ENCODE data around the gene MBP. TPM values are rescaled to one million over a fixed set of nuclear protein-coding genes. Genes with fewer than 3 reads are reported as not detected.

The MBP gene
- total RNA-seq, 2 experiments from 2014 or later, result 47.0 to 65.7 TPM

- Mint-ChIP-seq H3K27me3 (no peaks in the 10 kb centered on the region), H3K27ac (no peak overlapping the region), H3K4me3 (no peak overlapping the region), H3K4me1 (peaks cover 19% of the 10 kb centered on the region), H3K9me3 (ENCODE audit: low read depth) (no peaks in the 10 kb centered on the region), H3K36me3 (ENCODE audit: low read depth) (peaks cover 13% of the 10 kb centered on the region)
- ChIA-PET CTCF (interaction anchor here (0.7 kb wide), 1 partner anchor 204 kb away, joined by 4 read pairs; no protein-coding TSS in a partner anchor), POLR2A (no interaction called here)
- ATAC-seq (no peak), DNase-seq (no peak)
- intact Hi-C loops (cut with DNase I, micrococcal nuclease), result no loop called here
These were observed 125.3 kb downstream of the MBP start for GRCh38 chr18:77007251-77007650.

- peaks cover 18% of the 10 kb centered on the region for H3K4me1 Mint-ChIP-seq
These were observed 126.0 kb downstream of the MBP start for GRCh38 chr18:77006305-77007175.

GRCh38 chr18:77005651-77006195 is 126.9 kb downstream of the MBP start:
- H3K27me3 Mint-ChIP-seq, result no peaks in the 10 kb centered on the region
- ChIA-PET CTCF (interaction anchor here (0.6 to 3.1 kb wide), 7 partner anchors 22 to 233 kb away, joined by 3 to 13 read pairs (median 3); no protein-coding TSS in a partner anchor), POLR2A (no interaction called here)
- no peak for DNase-seq
- no peaks in the 10 kb centered on the region for H3K9me3 Mint-ChIP-seq (ENCODE audit: low read depth)
- H3K36me3 Mint-ChIP-seq (ENCODE audit: low read depth), result peaks cover 7% of the 10 kb centered on the region
- intact Hi-C loops (cut with DNase I, micrococcal nuclease), result no loop called here
- no peak overlapping the region for H3K27ac Mint-ChIP-seq
- no peak overlapping the region for H3K4me3 Mint-ChIP-seq
- ATAC-seq, result no peak
- peaks cover 20% of the 10 kb centered on the region for H3K4me1 Mint-ChIP-seq

More at GRCh38 chr18:77006305-77007175, 126.0 kb downstream of the MBP start:
- DNase-seq, result no peak
- ChIA-PET CTCF (interaction anchor here (0.7 to 2.8 kb wide), 3 partner anchors 23 to 205 kb away, joined by 3 to 13 read pairs (median 4); no protein-coding TSS in a partner anchor), POLR2A (no interaction called here)
- no peaks in the 10 kb centered on the region for H3K9me3 Mint-ChIP-seq (ENCODE audit: low read depth)
- intact Hi-C loops (cut with DNase I, micrococcal nuclease), result no loop called here
- no peak for ATAC-seq
- no peaks in the 10 kb centered on the region for H3K27me3 Mint-ChIP-seq
- H3K4me3 Mint-ChIP-seq, result no peak overlapping the region
- no peak overlapping the region for H3K27ac Mint-ChIP-seq
- peaks cover 8% of the 10 kb centered on the region for H3K36me3 Mint-ChIP-seq (ENCODE audit: low read depth)

- Mint-ChIP-seq H3K4me1 (peaks cover 26% of the 10 kb centered on the region), H3K4me3 (peak overlapping the region; percentile 44), H3K36me3 (ENCODE audit: low read depth) (peaks cover 2% of the 10 kb centered on the region), H3K27me3 (no peaks in the 10 kb centered on the region), H3K27ac (peak overlapping the region; percentile 15), H3K9me3 (ENCODE audit: low read depth) (no peaks in the 10 kb centered on the region)
- CTCF ChIA-PET, result interaction anchor here (0.6 to 3.1 kb wide), 11 partner anchors 9 to 419 kb away, joined by 3 to 13 read pairs (median 5); no protein-coding TSS in a partner anchor
- POLR2A ChIA-PET, result no interaction called here
- DNase-seq, result peak; percentile 41
- intact Hi-C loops (cut with DNase I, micrococcal nuclease), result loop anchor here in 1 of 2 experiments (5.0 kb wide), 1 partner anchor 143 kb away; no protein-coding TSS in a partner anchor
- ATAC-seq, result peak; percentile 40
These were observed 127.8 kb downstream of the MBP start for GRCh38 chr18:77004555-77005380.

- ATAC-seq, result no peak
- Mint-ChIP-seq H3K27ac (peak overlapping the region; percentile 47), H3K36me3 (ENCODE audit: low read depth) (peaks cover 2% of the 10 kb centered on the region), H3K4me1 (peaks cover 26% of the 10 kb centered on the region), H3K4me3 (no peak overlapping the region), H3K9me3 (ENCODE audit: low read depth) (no peaks in the 10 kb centered on the region), H3K27me3 (no peaks in the 10 kb centered on the region)
- intact Hi-C loops (cut with DNase I, micrococcal nuclease), result loop anchor here in 1 of 2 experiments (5.0 kb wide), 1 partner anchor 144 kb away; no protein-coding TSS in a partner anchor
- no peak for DNase-seq
- CTCF ChIA-PET, result interaction anchor here (1.1 to 3.1 kb wide), 4 partner anchors 19 to 208 kb away, joined by 3 to 12 read pairs (median 8); no protein-coding TSS in a partner anchor
- POLR2A ChIA-PET, result no interaction called here
These were observed 129.3 kb downstream of the MBP start for GRCh38 chr18:77003316-77003715.

- H3K9me3 Mint-ChIP-seq (ENCODE audit: low read depth), result no peaks in the 10 kb centered on the region
- no peak for ATAC-seq
- H3K36me3 Mint-ChIP-seq (ENCODE audit: low read depth), result peaks cover 2% of the 10 kb centered on the region
- intact Hi-C loops (cut with DNase I, micrococcal nuclease), result loop anchor here in 1 of 2 experiments (5.0 kb wide), 1 partner anchor 145 kb away; no protein-coding TSS in a partner anchor
- H3K4me3 Mint-ChIP-seq, result no peak overlapping the region
- DNase-seq, result no peak
- H3K27me3 Mint-ChIP-seq, result no peaks in the 10 kb centered on the region
- peaks cover 26% of the 10 kb centered on the region for H3K4me1 Mint-ChIP-seq
- CTCF ChIA-PET, result interaction anchor here (1.1 to 3.1 kb wide), 2 partner anchors 18 to 209 kb away, joined by 3 to 12 read pairs; no protein-coding TSS in a partner anchor
- H3K27ac Mint-ChIP-seq, result no peak overlapping the region
- POLR2A ChIA-PET, result no interaction called here
These were observed 130.1 kb downstream of the MBP start for GRCh38 chr18:77002496-77002895.

GRCh38 chr18:77001979-77002378 is 130.6 kb downstream of the MBP start:
- H3K9me3 Mint-ChIP-seq (ENCODE audit: low read depth), result no peaks in the 10 kb centered on the region
- peaks cover 2% of the 10 kb centered on the region for H3K36me3 Mint-ChIP-seq (ENCODE audit: low read depth)
- H3K4me3 Mint-ChIP-seq, result no peak overlapping the region
- intact Hi-C loops (cut with DNase I, micrococcal nuclease), result loop anchor here in 1 of 2 experiments (5.0 kb wide), 1 partner anchor 145 kb away; no protein-coding TSS in a partner anchor
- ATAC-seq (no peak), DNase-seq (no peak)
- H3K4me1 Mint-ChIP-seq, result peaks cover 26% of the 10 kb centered on the region
- no peak overlapping the region for H3K27ac Mint-ChIP-seq
- ChIA-PET POLR2A (no interaction called here), CTCF (interaction anchor here (0.7 to 3.6 kb wide), 2 partner anchors 52 to 59 kb away, joined by 3 to 20 read pairs; no protein-coding TSS in a partner anchor)
- H3K27me3 Mint-ChIP-seq, result no peaks in the 10 kb centered on the region

GRCh38 chr18:77001041-77001440 is 131.5 kb downstream of the MBP start:
- no peak overlapping the region for H3K4me3 Mint-ChIP-seq
- CTCF ChIA-PET, result interaction anchor here (0.7 to 3.6 kb wide), 31 partner anchors 8 to 404 kb away, joined by 3 to 49 read pairs (median 5); no protein-coding TSS in a partner anchor
- H3K4me1 Mint-ChIP-seq, result peaks cover 26% of the 10 kb centered on the region
- H3K36me3 Mint-ChIP-seq (ENCODE audit: low read depth), result peaks cover 2% of the 10 kb centered on the region
- POLR2A ChIA-PET, result interaction anchor here (0.9 kb wide), 1 partner anchor 211 kb away, joined by 3 read pairs; no protein-coding TSS in a partner anchor
- H3K27me3 Mint-ChIP-seq, result no peaks in the 10 kb centered on the region
- no peaks in the 10 kb centered on the region for H3K9me3 Mint-ChIP-seq (ENCODE audit: low read depth)
- no peak for ATAC-seq
- intact Hi-C loops (cut with DNase I, micrococcal nuclease), result loop anchor here in 1 of 2 experiments (5.0 kb wide), 1 partner anchor 146 kb away; no protein-coding TSS in a partner anchor
- no peak overlapping the region for H3K27ac Mint-ChIP-seq
- no peak for DNase-seq

- Mint-ChIP-seq H3K4me3 (no peak overlapping the region), H3K27me3 (no peaks in the 10 kb centered on the region), H3K36me3 (ENCODE audit: low read depth) (no peaks in the 10 kb centered on the region), H3K27ac (peak overlapping the region; percentile 17), H3K9me3 (ENCODE audit: low read depth) (no peaks in the 10 kb centered on the region), H3K4me1 (peaks cover 21% of the 10 kb centered on the region)
- DNase-seq (peak; percentile 70), ATAC-seq (no peak)
- intact Hi-C loops (cut with DNase I, micrococcal nuclease), result loop anchor here (1.0 to 5.0 kb wide), 4 partner anchors 55 to 650 kb away; no protein-coding TSS in a partner anchor
- ChIA-PET CTCF (interaction anchor here (0.7 to 3.6 kb wide), 47 partner anchors 9 to 676 kb away, joined by 3 to 49 read pairs (median 4); no protein-coding TSS in a partner anchor), POLR2A (interaction anchor here (0.6 to 0.9 kb wide), 4 partner anchors 36 to 211 kb away, joined by 3 to 5 read pairs (median 4); no protein-coding TSS in a partner anchor)
These were observed 132.1 kb downstream of the MBP start for GRCh38 chr18:77000527-77000926.

GRCh38 chr18:76999077-76999476 is 133.5 kb downstream of the MBP start:
- peaks cover 8% of the 10 kb centered on the region for H3K4me1 Mint-ChIP-seq
- no peak for ATAC-seq
- no peak overlapping the region for H3K27ac Mint-ChIP-seq
- intact Hi-C loops (cut with DNase I, micrococcal nuclease), result no loop called here
- ChIA-PET CTCF (interaction anchor here (0.7 to 3.6 kb wide), 7 partner anchors 13 to 212 kb away, joined by 4 to 49 read pairs (median 15); no protein-coding TSS in a partner anchor), POLR2A (no interaction called here)
- H3K27me3 Mint-ChIP-seq, result no peaks in the 10 kb centered on the region
- H3K36me3 Mint-ChIP-seq (ENCODE audit: low read depth), result no peaks in the 10 kb centered on the region
- no peak overlapping the region for H3K4me3 Mint-ChIP-seq
- H3K9me3 Mint-ChIP-seq (ENCODE audit: low read depth), result no peaks in the 10 kb centered on the region
- no peak for DNase-seq

Data from activated CD4-positive, alpha-beta T cell treated with anti-CD3 and anti-CD28 coated beads for 36 hours (primary cell).